H1 (cell line): ENCODE measurements around the gene SCCPDH. TPM values are rescaled to one million over a fixed set of nuclear protein-coding genes. Genes with fewer than 3 reads are reported as not detected.

Source experiments
- CTCF ChIA-PET: fragments of 300-600 bp; sonication (Branson Sonifier 250); formaldehyde crosslinking; loops from one replicate; lab custom pipeline; 2021; ENCODE audit not compliant: partially characterized antibody; lab: Charles Lee
- POLR2A ChIA-PET: fragments of 300-600 bp; sonication (Branson Sonifier 250); formaldehyde crosslinking; loops from one replicate; lab custom pipeline; 2021; ENCODE audit warnings: inconsistent platforms; ENCODE audit not compliant: partially characterized antibody; lab: Charles Lee
- DNase-seq, 2 experiments: peaks; one replicate each; pipeline versions ENCODE4 v3.0.0 to v3.0.0-alpha.2; 2010 to 2022; ENCODE audit warnings: low spot score in 2 of 2, low read depth in 1 of 2, mixed read lengths in 1 of 2
- FAIRE-seq: peaks from 2 replicates; lab custom pipeline; 2011; peaks lifted over from hg19 to GRCh38; lab: Jason Lieb, UNC
- H2AFZ ChIP-seq: 2 replicates; pipeline ENCODE4 v1.8.1; 2012; ENCODE audit warnings: low read length, inconsistent platforms
- H2AK5ac ChIP-seq: 2 replicates; pipeline ENCODE4 v1.6.1; 2013; ENCODE audit warnings: low read depth, low read length
- H2BK120ac ChIP-seq: replicated peaks from 2 replicates; pipeline ENCODE3; 2013; ENCODE audit warnings: low read depth, low read length, inconsistent platforms
- H2BK12ac ChIP-seq: 2 replicates; pipeline ENCODE4 v1.6.1; 2013; ENCODE audit warnings: low read depth, low read length
- H2BK15ac ChIP-seq: 2 replicates; pipeline ENCODE4 v1.6.1; 2013; ENCODE audit warnings: low read length
- H2BK20ac ChIP-seq: 2 replicates; pipeline ENCODE4 v1.6.1; 2013; ENCODE audit warnings: low read length
- H2BK5ac ChIP-seq: 2 replicates; pipeline ENCODE4 v1.6.1; 2013; ENCODE audit warnings: low read depth, low read length
- H3K14ac ChIP-seq: 2 replicates; pipeline ENCODE4 v1.6.1; 2013; ENCODE audit warnings: inconsistent platforms; ENCODE audit not compliant: insufficient read length
- H3K18ac ChIP-seq: 2 replicates; pipeline ENCODE4 v1.6.1; 2013; ENCODE audit warnings: low read length; ENCODE audit errors: extremely low read depth
- H3K23ac ChIP-seq: 2 replicates; pipeline ENCODE4 v1.6.1; 2013; ENCODE audit warnings: inconsistent platforms; ENCODE audit not compliant: insufficient read length
- H3K23me2 ChIP-seq: 2 replicates; pipeline ENCODE4 v1.6.1; 2013; ENCODE audit warnings: low read depth, low read length
- H3K27ac ChIP-seq: 2 replicates; pipeline ENCODE4 v1.6.1; 2011; ENCODE audit warnings: low read depth, low read length, inconsistent platforms
- H3K27me3 ChIP-seq, 4 experiments: replicated peaks in 1 of 4; 1 replicate in 1 of 4; 2 replicates in 3 of 4; pipeline versions ENCODE4 v1.6.1 to v1.8.1; 2011 to 2013; ENCODE audit warnings: low read length in 3 of 4, mild to moderate bottlenecking in 3 of 4, inconsistent platforms in 2 of 4, mixed read lengths in 2 of 4, moderate library complexity in 1 of 4; ENCODE audit not compliant: control insufficient read depth in 3 of 4, insufficient read depth in 3 of 4; ENCODE audit errors: extremely low read depth in 1 of 4
- H3K36me3 ChIP-seq, 4 experiments: 2 replicates each; pipeline versions ENCODE4 v1.6.1 to v1.8.1; 2011 to 2013; ENCODE audit warnings: mild to moderate bottlenecking in 4 of 4, low read length in 3 of 4, moderate library complexity in 2 of 4, control low read depth in 1 of 4, inconsistent platforms in 1 of 4; ENCODE audit not compliant: insufficient read depth in 4 of 4, control insufficient read depth in 2 of 4
- H3K4ac ChIP-seq: replicated peaks from 2 replicates; pipeline ENCODE3; 2013; ENCODE audit warnings: low read length, low read depth, mixed read lengths, inconsistent platforms; ENCODE audit not compliant: insufficient read length
- H3K4me1 ChIP-seq, 4 experiments: replicated peaks in 1 of 4; 1 replicate in 1 of 4; 2 replicates in 3 of 4; pipeline versions ENCODE4 v1.6.1 to v1.8.1; 2011 to 2013; ENCODE audit warnings: low read length in 3 of 4, inconsistent platforms in 2 of 4, mixed read lengths in 1 of 4; ENCODE audit not compliant: insufficient read depth in 4 of 4, control insufficient read depth in 3 of 4
- H3K4me2 ChIP-seq, 2 experiments: 2 replicates each; pipeline versions ENCODE4 v1.6.1 to v1.8.1; 2011 to 2013; ENCODE audit warnings: low read depth in 2 of 2, low read length in 2 of 2, control low read depth in 1 of 2, inconsistent platforms in 1 of 2, mild to moderate bottlenecking in 1 of 2; ENCODE audit not compliant: insufficient read depth in 1 of 2
- H3K4me3 ChIP-seq, 4 experiments: fragments of 200-600, 300-600 bp in 1 of 4; sonication (generic), shearing (Covaris generic), sonication (Bioruptor Twin) in 1 of 4; 2 replicates each; pipeline versions ENCODE4 v1.5.1 to v1.8.1; 2011 to 2016; ENCODE audit warnings: low read length in 4 of 4, low read depth in 3 of 4, control low read depth in 2 of 4, inconsistent platforms in 2 of 4, mild to moderate bottlenecking in 2 of 4, mixed read lengths in 1 of 4, moderate library complexity in 1 of 4; ENCODE audit not compliant: insufficient read depth in 2 of 4; ENCODE audit errors: extremely low read depth in 1 of 4
- H3K56ac ChIP-seq: replicated peaks from 2 replicates; pipeline ENCODE3; 2013; ENCODE audit warnings: low read depth, mild to moderate bottlenecking, mixed read lengths, low read length, inconsistent platforms; ENCODE audit not compliant: insufficient read length
- H3K79me1 ChIP-seq: 2 replicates; pipeline ENCODE4 v1.6.1; 2013; ENCODE audit warnings: low read depth, low read length, control low read depth
- H3K79me2 ChIP-seq, 2 experiments: 2 replicates each; pipeline versions ENCODE4 v1.6.1 to v1.8.1; 2012 to 2013; ENCODE audit warnings: low read length in 2 of 2, mild to moderate bottlenecking in 2 of 2, inconsistent platforms in 1 of 2; ENCODE audit not compliant: insufficient read depth in 2 of 2, control insufficient read depth in 1 of 2
- H3K9ac ChIP-seq, 4 experiments: replicated peaks in 1 of 4; 1 replicate in 1 of 4; 2 replicates in 3 of 4; pipeline versions ENCODE4 v1.6.1 to v1.8.1; 2011 to 2013; ENCODE audit warnings: low read depth in 3 of 4, low read length in 3 of 4, control low read depth in 2 of 4, mild to moderate bottlenecking in 2 of 4, moderate library complexity in 2 of 4, inconsistent platforms in 1 of 4; ENCODE audit errors: extremely low read depth in 1 of 4
- H3K9me3 ChIP-seq, 2 experiments: 2 replicates each; pipeline versions ENCODE4 v1.6.1 to v1.8.1; 2012 to 2013; ENCODE audit warnings: mild to moderate bottlenecking in 2 of 2, moderate library complexity in 2 of 2, control low read depth in 1 of 2, inconsistent platforms in 1 of 2, low read depth in 1 of 2, low read length in 1 of 2, mixed read lengths in 1 of 2; ENCODE audit not compliant: insufficient read depth in 2 of 2
- H4K20me1 ChIP-seq, 2 experiments: replicated peaks in 1 of 2; 2 replicates each; pipeline versions ENCODE3 to v1.8.1; 2011 to 2013; ENCODE audit warnings: inconsistent platforms in 2 of 2, low read length in 2 of 2, mild to moderate bottlenecking in 1 of 2; ENCODE audit not compliant: insufficient read depth in 2 of 2, control insufficient read depth in 1 of 2
- H4K5ac ChIP-seq: 2 replicates; pipeline ENCODE4 v1.6.1; 2013; ENCODE audit warnings: low read length, low read depth, mixed read lengths, inconsistent platforms; ENCODE audit not compliant: insufficient read length
- H4K8ac ChIP-seq: 2 replicates; pipeline ENCODE4 v1.8.0; 2013; ENCODE audit warnings: mild to moderate bottlenecking, moderate library complexity, low read length, inconsistent platforms; ENCODE audit not compliant: insufficient read depth; ENCODE audit errors: extremely low read depth
- H4K91ac ChIP-seq: replicated peaks from 2 replicates; pipeline ENCODE3; 2013; ENCODE audit warnings: low read length, mixed read lengths, inconsistent platforms; ENCODE audit not compliant: insufficient read length
- CHD2 ChIP-seq: IDR thresholded peaks from 2 replicates; pipeline ENCODE4 v1.6.1; 2012; ENCODE audit warnings: low read length, improper control_type of control experiment
- CTCF ChIP-seq, 3 experiments: IDR thresholded peaks; 1 replicate in 2 of 3; 2 replicates in 1 of 3; pipeline versions ENCODE4 v1.5.1 to v1.6.1; 2011; ENCODE audit warnings: low read length in 3 of 3, mild to moderate bottlenecking in 3 of 3, inconsistent platforms in 2 of 3, low read depth in 1 of 3, moderate library complexity in 1 of 3; ENCODE audit not compliant: insufficient read depth in 1 of 3; ENCODE audit errors: control extremely low read depth in 1 of 3
- EZH2 ChIP-seq: fragments of 200-600 bp; sonication (generic); IDR thresholded peaks from 2 replicates; pipeline ENCODE4 v1.7.1; 2012; ENCODE audit warnings: low read depth, mild to moderate bottlenecking, moderate library complexity, low read length, inconsistent platforms; ENCODE audit not compliant: severe bottlenecking
- FOSL1 ChIP-seq: IDR thresholded peaks from 2 replicates; pipeline ENCODE4 v1.6.1; 2011; ENCODE audit warnings: mild to moderate bottlenecking, low read depth, low read length, moderate library complexity; ENCODE audit not compliant: insufficient read depth
- NRF1 ChIP-seq: IDR thresholded peaks from 2 replicates; pipeline ENCODE4 v1.6.1; 2011; ENCODE audit warnings: mild to moderate bottlenecking, low read depth, low read length, improper control_type of control experiment
- POLR2A ChIP-seq, 2 experiments: IDR thresholded peaks; 1 replicate in 1 of 2; 2 replicates in 1 of 2; pipeline ENCODE4 v1.6.1; 2011; ENCODE audit warnings: low read depth in 2 of 2, low read length in 2 of 2, mild to moderate bottlenecking in 2 of 2; ENCODE audit errors: control extremely low read depth in 1 of 2
- RAD21 ChIP-seq, 2 experiments: IDR thresholded peaks in 1 of 2; conservative IDR thresholded peaks in 1 of 2; 2 replicates each; pipeline ENCODE4 v1.6.1; 2011; ENCODE audit warnings: low read depth in 2 of 2, low read length in 2 of 2, improper control_type of control experiment in 1 of 2, inconsistent platforms in 1 of 2, mild to moderate bottlenecking in 1 of 2, moderate library complexity in 1 of 2
- RFX5 ChIP-seq: IDR thresholded peaks from 2 replicates; pipeline ENCODE4 v1.6.1; 2011; ENCODE audit warnings: low read depth, low read length, improper control_type of control experiment, borderline replicate concordance
- TAF1 ChIP-seq: IDR thresholded peaks from 2 replicates; pipeline ENCODE4 v1.6.1; 2011; ENCODE audit warnings: mild to moderate bottlenecking, low read depth, low read length
- TEAD4 ChIP-seq: IDR thresholded peaks from 2 replicates; pipeline ENCODE4 v1.6.1; 2012; ENCODE audit warnings: low read depth, low read length, inconsistent platforms, mixed read lengths
- WGBS, 2 experiments: shearing (Covaris generic) in 1 of 2; methylation state at CpG; one replicate each; pipeline versions ENCODE4 v1.1.6 to v1.1.7; 2013 to 2015; ENCODE audit warnings: low lambda C conversion rate in 2 of 2, mixed read lengths in 2 of 2, inconsistent platforms in 1 of 2, low coverage in 1 of 2, missing lambda C conversion rate in 1 of 2; ENCODE audit not compliant: insufficient replicate concordance in 2 of 2, insufficient coverage in 1 of 2, insufficient read length in 1 of 2; ENCODE audit errors: extremely low coverage in 1 of 2, missing lambda C conversion rate in 1 of 2; 5-methylcytosine and 5-hydroxymethylcytosine counted together
- polyA plus RNA-seq, 7 experiments: library from polyadenylated mRNA; depleted of rRNA in 3 of 7; stranded (reverse) in 5 of 7; unstranded in 2 of 7; fragments of >200 nt in 5 of 7; fragments of 200-250 nt in 2 of 7; gene quantifications; 1 replicate in 5 of 7; 2 replicates in 1 of 7; 4 replicates in 1 of 7; pipeline versions ENCODE4 v1.2.1 to v1.2.3, GENCODE V29; 2011 to 2013; ENCODE audit warnings: missing spikeins in 2 of 7, mixed read lengths in 2 of 7
- total RNA-seq: library from RNA; stranded (reverse); fragmentation: NEBNext Ultra II Directional; extraction: Animal tissue kit (Norgen Biotek cat#: 25700); gene quantifications from 2 replicates; pipeline ENCODE4 v1.2.1, GENCODE V29; 2021

The SCCPDH gene
- total and polyA plus RNA-seq, 2 of the 8 experiments (the other 6 are each of a cell fraction or from before 2014, with no cell fraction given): 9.5 to 17.0 TPM

DNA sequence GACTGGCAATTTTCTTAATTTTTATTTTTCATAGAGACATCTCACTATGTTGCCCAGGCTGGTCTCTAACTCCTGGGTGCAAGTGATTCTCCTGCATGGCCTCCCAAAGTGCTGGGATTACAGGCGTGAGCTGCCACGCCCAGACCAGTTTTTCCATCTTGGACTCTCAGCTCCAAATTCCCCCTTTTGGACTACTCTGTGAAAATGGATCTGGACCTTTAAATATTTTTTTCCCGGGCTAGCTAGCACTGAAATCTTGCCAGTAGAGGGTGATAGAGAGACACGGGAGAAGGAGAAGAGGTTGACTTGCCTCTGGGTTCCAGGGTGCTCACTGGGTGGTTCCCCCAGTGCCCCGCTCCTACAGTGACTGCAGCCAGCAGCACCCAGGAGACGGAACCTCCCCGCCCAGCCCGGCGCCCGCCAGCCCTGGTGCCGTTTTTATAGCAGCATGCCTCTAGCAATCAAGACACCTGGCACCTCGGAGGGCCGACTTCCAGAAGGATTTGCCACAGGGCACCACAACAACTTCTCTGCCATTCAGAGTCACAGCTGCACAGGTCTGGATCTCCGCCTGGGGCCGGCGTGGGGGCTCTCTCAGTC, 34.7 kb upstream of the SCCPDH start:
- H3K56ac ChIP-seq: no peak overlapping the region
- no peak overlapping the region for H2BK5ac ChIP-seq
- H3K18ac ChIP-seq: no peak overlapping the region
- POLR2A ChIA-PET: interaction anchor here (1.1 to 1.4 kb wide), 2 partner anchors 8 to 11 kb away, joined by 3 read pairs; no protein-coding TSS in a partner anchor
- no peaks in the 10 kb centered on the region for H3K79me1 ChIP-seq
- DNase-seq: peak; percentile 25 to 74
- no peak overlapping the region for H3K4me3 ChIP-seq
- H3K4ac ChIP-seq: no peak overlapping the region
- no peaks in the 10 kb centered on the region for H3K4me1 ChIP-seq
- H2AK5ac ChIP-seq: no peak overlapping the region
- no peaks in the 10 kb centered on the region for H4K20me1 ChIP-seq
- no peak overlapping the region for H3K27ac ChIP-seq
- no peak overlapping the region for H2BK15ac ChIP-seq
- CTCF ChIA-PET: interaction anchor here (0.7 to 11.0 kb wide), 27 partner anchors 7 to 231 kb away, joined by 3 to 91 read pairs (median 4); partner anchors contain the start of gene SMYD3
- H4K5ac ChIP-seq: no peak overlapping the region
- no peak for FAIRE-seq
- H3K23ac ChIP-seq: no peak overlapping the region
- no peaks in the 10 kb centered on the region for H3K79me2 ChIP-seq
- H3K27me3 ChIP-seq: no peaks in the 10 kb centered on the region
- no peak overlapping the region for H2BK12ac ChIP-seq
- peak overlapping the region in 1 of 2 experiments; percentile 39; a peak in 1 of 4 replicates for H3K4me2 ChIP-seq
- no peak overlapping the region for H3K9ac ChIP-seq
- no peak overlapping the region for H3K14ac ChIP-seq
- H4K8ac ChIP-seq: peak overlapping the region; percentile 68; the same call in 1 of the 2 replicates
- H3K9me3 ChIP-seq: no peaks in the 10 kb centered on the region
- no peak overlapping the region for H4K91ac ChIP-seq
- H3K23me2 ChIP-seq: no peaks in the 10 kb centered on the region
- H2AFZ ChIP-seq: no peak overlapping the region
- no peak overlapping the region for H2BK20ac ChIP-seq
- H3K36me3 ChIP-seq: no peaks in the 10 kb centered on the region
- no peak overlapping the region for H2BK120ac ChIP-seq
- WGBS, 2 experiments: 36% methylated on average over 16 of the region's 16 CpGs; no CpG with 5 or more reads in 1 of the 2 experiments
- TF ChIP-seq EZH2 (no peak), TAF1 (0 out of 2 replicates have a peak, but pooled peaks have one; percentile 20), FOSL1 (no peak), NRF1 (no peak), RAD21 (IDR thresholded peaks at IDR 0.05 in 1 of 2, conservative IDR thresholded peaks at IDR 0.05 in 1 of 2; ENCODE audit: low read depth in 2 of 2, low read length in 2 of 2) (peak; percentile 70 to 78), CHD2 (no peak), CTCF (IDR thresholded peaks at IDR 0.05; ENCODE audit: control extremely low read depth in 1 of 3, insufficient read depth in 1 of 3, low read depth in 1 of 3, low read length in 3 of 3) (peak; percentile 46 to 78 (median 73)), TEAD4 (0 out of 2 replicates have a peak, but pooled peaks have one; percentile 6), RFX5 (no peak), POLR2A (IDR thresholded peaks at IDR 0.05; ENCODE audit: control extremely low read depth in 1 of 2, low read depth in 2 of 2, low read length in 2 of 2) (no peak)
